ENCODE measurements around the gene MCHR1.

- TF ChIP-seq CTCF (optimal IDR thresholded peaks at IDR 0.05 in 1 of 3, IDR thresholded peaks at IDR 0.05 in 1 of 3, conservative IDR thresholded peaks at IDR 0.05 in 1 of 3; ENCODE audit: extremely low read depth in 1 of 3, insufficient read depth in 2 of 3, low read length in 3 of 3) (no peak), EZH2 (IDR thresholded peaks at IDR 0.05; ENCODE audit: low read length) (no peak)
These were observed 11.1 kb downstream of the MCHR1 start for GRCh38 chr22:40690370-40690769.

Measured in keratinocyte (primary cell).